ENCODE results near the gene DCXR. TPM values are rescaled to one million over a fixed set of nuclear protein-coding genes. Genes with fewer than 3 reads are reported as not detected.
A peak's percentile ranks its signal among the peaks of the same experiment; 100 is the strongest.

DCXR gene
- polyA plus RNA-seq, 1 experiment = 66.0 TPM

DNA sequence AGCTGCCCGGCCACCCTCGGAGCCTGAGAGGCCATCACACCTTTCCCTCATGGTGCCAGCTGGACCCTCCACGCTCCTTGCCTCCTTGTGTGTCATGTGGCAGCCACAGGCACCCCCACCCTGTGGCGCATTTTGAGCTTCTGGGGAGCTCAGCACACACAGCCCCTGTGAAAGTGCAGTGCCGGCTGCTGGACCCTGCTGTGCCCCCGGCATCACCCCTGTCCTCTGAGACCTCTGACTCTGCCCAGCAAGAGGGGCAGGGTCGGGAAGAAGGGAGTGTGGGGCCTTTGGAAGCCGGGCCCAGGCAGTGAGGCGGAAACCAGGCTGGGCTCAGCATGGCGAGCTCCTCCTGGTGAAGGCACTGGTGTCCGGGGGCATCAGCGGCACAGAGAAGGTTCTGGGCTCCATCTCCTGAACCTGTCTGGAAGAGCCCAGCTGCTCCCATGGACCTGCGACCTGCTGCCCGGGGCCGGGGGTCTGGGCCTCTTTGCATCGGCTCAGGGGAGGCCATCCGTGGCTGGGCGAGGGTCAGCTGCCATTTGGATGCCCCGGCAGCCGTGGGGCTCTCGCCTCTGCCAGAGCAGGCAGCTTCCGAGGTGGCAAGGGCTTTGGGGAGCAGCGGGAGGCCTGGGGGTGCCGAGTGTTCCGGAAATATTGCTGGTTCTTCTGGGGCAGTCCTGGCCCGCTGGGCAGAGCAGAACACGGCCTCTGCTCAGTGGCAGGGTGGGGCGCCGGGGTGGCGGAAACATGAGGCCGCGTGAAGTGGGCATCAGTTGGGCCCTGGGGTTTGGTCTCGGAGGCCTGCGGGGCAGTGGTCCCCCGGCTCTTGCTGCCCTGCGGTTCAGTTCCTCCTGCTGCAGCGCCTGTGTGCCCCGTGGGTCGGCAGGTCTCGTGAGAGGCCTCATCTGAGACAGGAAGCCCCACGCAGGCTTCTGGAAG, 32.7 kb downstream of the DCXR start:
- ChIA-PET POLR2A (interaction anchor here (1.5 kb wide), 1 partner anchor 13 kb away, joined by 4 read pairs; no protein-coding TSS in a partner anchor), CTCF (interaction anchor here (0.9 to 4.5 kb wide), 6 partner anchors 9 to 296 kb away, joined by 3 to 28 read pairs (median 4); partner anchors contain the start of gene NOTUM)
- H3K27me3 ChIP-seq (ENCODE audit: control insufficient read depth, insufficient read depth, low read length) = no peaks in the 10 kb centered on the region
- H3K36me3 ChIP-seq (ENCODE audit: control insufficient read depth, insufficient read depth, low read length) = no peaks in the 10 kb centered on the region; the same call in 1 of the 2 replicates
- H3K4me3 ChIP-seq (ENCODE audit: low read depth, low read length) = no peak overlapping the region
- TF ChIP-seq, protein P1, sequence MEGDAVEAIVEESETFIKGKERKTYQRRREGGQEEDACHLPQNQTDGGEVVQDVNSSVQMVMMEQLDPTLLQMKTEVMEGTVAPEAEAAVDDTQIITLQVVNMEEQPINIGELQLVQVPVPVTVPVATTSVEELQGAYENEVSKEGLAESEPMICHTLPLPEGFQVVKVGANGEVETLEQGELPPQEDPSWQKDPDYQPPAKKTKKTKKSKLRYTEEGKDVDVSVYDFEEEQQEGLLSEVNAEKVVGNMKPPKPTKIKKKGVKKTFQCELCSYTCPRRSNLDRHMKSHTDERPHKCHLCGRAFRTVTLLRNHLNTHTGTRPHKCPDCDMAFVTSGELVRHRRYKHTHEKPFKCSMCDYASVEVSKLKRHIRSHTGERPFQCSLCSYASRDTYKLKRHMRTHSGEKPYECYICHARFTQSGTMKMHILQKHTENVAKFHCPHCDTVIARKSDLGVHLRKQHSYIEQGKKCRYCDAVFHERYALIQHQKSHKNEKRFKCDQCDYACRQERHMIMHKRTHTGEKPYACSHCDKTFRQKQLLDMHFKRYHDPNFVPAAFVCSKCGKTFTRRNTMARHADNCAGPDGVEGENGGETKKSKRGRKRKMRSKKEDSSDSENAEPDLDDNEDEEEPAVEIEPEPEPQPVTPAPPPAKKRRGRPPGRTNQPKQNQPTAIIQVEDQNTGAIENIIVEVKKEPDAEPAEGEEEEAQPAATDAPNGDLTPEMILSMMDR (IDR thresholded peaks at IDR 0.05; ENCODE audit: insufficient read depth, low read depth, low read length) = no peak
- no peak for DNase-seq (ENCODE audit: low read depth)

DNA sequence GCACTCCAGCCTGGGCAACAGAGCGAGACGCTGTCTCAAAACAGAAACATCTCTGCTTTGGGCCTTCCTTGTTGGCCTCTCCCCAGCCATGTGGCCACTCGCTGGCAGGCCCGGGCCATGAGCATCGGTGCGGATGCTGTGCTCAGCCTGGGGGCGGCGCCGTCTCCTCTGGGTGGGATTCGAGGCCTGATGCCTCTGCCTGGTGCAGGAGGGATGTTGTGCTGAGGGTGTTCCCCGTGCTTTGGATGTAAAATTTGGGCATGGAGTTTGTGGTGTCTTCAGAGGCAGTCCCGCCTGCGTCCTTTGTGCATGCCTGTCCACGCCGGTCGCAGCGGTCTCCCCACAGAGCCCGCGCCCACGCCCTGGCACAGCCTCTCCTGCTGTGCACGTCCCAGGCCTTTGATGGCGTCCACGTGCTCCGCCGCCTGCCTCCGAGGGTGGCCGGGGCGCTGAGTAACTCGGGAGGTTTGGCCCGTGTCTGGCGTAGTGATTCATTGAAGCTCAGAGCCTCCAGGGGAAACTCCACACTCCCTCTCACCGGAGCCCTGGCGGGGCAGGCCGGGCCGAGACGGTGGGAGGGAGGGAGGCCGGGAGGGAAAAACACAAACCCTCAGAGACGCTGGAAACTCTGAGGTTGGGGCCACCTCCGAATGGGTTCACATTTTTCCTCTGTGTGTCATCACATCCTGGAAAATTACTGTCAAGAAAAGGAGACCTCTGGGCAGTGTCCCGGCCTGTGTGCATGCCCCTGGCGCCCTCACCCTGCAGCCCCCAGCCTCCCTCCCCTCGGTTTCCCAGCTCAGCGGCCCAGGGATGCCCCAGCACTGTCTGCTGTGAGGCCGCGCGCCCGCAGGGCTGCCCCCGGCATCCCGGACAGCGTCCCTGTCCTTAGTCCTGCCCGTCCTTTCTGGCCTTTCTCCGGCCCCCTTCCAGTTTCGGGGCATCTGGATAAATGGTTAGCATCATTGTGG, 33.8 kb downstream of the DCXR start:
- Histone ChIP-seq H3K27me3 (ENCODE audit: control insufficient read depth, insufficient read depth, low read length) (no peaks in the 10 kb centered on the region), H3K36me3 (ENCODE audit: control insufficient read depth, insufficient read depth, low read length) (no peaks in the 10 kb centered on the region; the same call in 1 of the 2 replicates), H3K4me3 (ENCODE audit: low read depth, low read length) (no peak overlapping the region)
- CTCF ChIA-PET = interaction anchor here (0.7 to 4.5 kb wide), 10 partner anchors 8 to 297 kb away, joined by 3 to 28 read pairs (median 4); partner anchors contain the start of genes DCXR and NOTUM
- POLR2A ChIA-PET = interaction anchor here (0.7 to 1.5 kb wide), 2 partner anchors 12 to 71 kb away, joined by 3 to 4 read pairs; no protein-coding TSS in a partner anchor
- peak; percentile 87 for DNase-seq (ENCODE audit: low read depth)
- TF ChIP-seq, protein P1 (IDR thresholded peaks at IDR 0.05; ENCODE audit: insufficient read depth, low read depth, low read length) = peak; percentile 15; the same call in 1 of the 2 replicates

DNA sequence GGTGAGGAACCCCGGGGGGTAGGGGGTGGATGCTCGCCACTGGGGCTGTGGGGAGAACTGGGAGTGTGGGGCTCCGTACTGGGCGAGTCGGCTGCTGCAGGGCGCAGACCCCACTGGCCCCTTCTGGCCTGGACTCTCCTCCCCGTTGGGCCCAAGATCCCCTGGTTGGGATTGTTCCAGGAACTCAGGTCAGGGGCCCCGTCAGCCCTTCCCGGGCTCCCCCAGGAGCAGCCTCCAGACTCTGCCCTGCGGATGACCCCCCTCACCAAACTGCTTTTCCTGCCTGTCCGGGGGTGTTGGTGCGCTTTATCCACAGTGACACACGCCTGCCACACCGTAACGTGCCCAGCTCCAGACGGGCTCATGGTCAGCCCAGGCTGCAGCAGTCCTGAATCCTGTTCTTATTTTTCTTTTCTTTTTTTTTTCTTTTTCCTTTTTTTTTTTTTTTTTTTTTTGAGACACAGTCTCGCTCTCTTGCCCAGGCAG, 35.9 kb downstream of the DCXR start:
- DNase-seq (ENCODE audit: low read depth) = no peak
- no peak overlapping the region for H3K4me3 ChIP-seq (ENCODE audit: low read depth, low read length)
- TF ChIP-seq, protein P1 (IDR thresholded peaks at IDR 0.05; ENCODE audit: insufficient read depth, low read depth, low read length) = no peak
- H3K27me3 ChIP-seq (ENCODE audit: control insufficient read depth, insufficient read depth, low read length) = no peaks in the 10 kb centered on the region
- CTCF ChIA-PET = interaction anchor here (4.5 kb wide), 1 partner anchor 18 kb away, joined by 28 read pairs; no protein-coding TSS in a partner anchor
- H3K36me3 ChIP-seq (ENCODE audit: control insufficient read depth, insufficient read depth, low read length) = no peaks in the 10 kb centered on the region; the same call in 1 of the 2 replicates
- POLR2A ChIA-PET = no interaction called here

DNA sequence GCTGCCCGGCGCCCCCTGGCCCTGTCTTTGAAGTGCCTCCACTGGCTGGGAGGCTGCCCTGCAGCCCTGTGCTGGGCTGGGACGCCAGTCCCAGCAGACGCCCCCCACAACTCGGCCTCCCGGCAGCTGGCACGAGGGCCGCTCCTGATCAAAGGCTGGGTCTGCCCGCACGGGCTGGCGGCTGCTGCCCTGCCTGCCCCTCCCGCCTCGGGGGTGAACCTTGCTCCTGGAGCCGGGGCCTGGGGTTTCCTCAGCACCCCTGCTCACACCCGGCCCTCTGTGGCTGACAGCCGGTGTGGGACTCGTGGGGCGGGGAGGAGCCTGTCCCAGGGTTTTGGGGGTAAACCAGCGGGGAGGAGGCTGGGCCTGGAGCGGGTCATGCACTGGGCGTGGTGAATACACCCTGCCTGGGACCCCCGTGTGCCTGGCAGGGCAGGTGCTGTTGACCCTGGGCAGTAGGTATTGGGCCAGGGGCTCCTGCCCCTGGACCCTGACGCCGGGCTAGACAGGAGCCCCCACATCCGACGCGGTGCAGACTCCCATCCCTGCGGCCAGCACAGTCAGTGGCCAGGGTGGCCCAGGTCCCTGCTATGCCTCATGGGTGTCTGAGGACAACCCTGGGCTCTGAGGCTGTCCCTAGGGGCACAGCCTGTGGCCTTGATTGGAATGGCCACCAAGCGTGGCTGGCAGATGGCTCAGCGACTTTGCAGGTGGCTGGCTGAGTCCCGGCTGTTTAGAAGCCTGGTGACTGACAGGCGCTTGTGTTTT, 36.5 kb downstream of the DCXR start:
- no peaks in the 10 kb centered on the region for H3K27me3 ChIP-seq (ENCODE audit: control insufficient read depth, insufficient read depth, low read length)
- no peaks in the 10 kb centered on the region; the same call in none of the 2 replicates for H3K36me3 ChIP-seq (ENCODE audit: control insufficient read depth, insufficient read depth, low read length)
- ChIA-PET CTCF (no interaction called here), POLR2A (no interaction called here)
- TF ChIP-seq, protein P1 (IDR thresholded peaks at IDR 0.05; ENCODE audit: insufficient read depth, low read depth, low read length) = no peak
- DNase-seq (ENCODE audit: low read depth) = no peak
- no peak overlapping the region for H3K4me3 ChIP-seq (ENCODE audit: low read depth, low read length)

Measured in BJ (cell line).